HCT116 (cell line): ENCODE results near the gene SEZ6L2.

Experiments used
- CTCF ChIP-seq, 3 experiments: fragments of 200-600 bp in 1 of 3; sonication (generic) in 1 of 3; IDR thresholded peaks in 2 of 3; conservative IDR thresholded peaks in 1 of 3; 2 replicates each; pipeline ENCODE4 v1.5.1; 2012 to 2017; ENCODE audit warnings: low read depth in 2 of 3, low read length in 2 of 3, antibody characterized with exemption in 1 of 3, borderline replicate concordance in 1 of 3, control low read depth in 1 of 3, mild to moderate bottlenecking in 1 of 3, mixed read lengths in 1 of 3, mixed run types in 1 of 3, moderate library complexity in 1 of 3; ENCODE audit not compliant: insufficient read depth in 1 of 3
- POLR2A ChIP-seq: IDR thresholded peaks from 2 replicates; pipeline ENCODE4 v1.7.0; 2011; ENCODE audit warnings: borderline replicate concordance; ENCODE audit not compliant: insufficient read depth, insufficient read length; ENCODE audit errors: extremely low read depth
- POLR2AphosphoS5 ChIP-seq: IDR thresholded peaks from 2 replicates; pipeline ENCODE4 v1.6.1; 2011; ENCODE audit warnings: mild to moderate bottlenecking, low read depth, low read length, moderate library complexity
- SP1 ChIP-seq: IDR thresholded peaks from 2 replicates; pipeline ENCODE4 v1.6.1; 2012; ENCODE audit warnings: low read depth
- ZBTB33 ChIP-seq: IDR thresholded peaks from 2 replicates; pipeline ENCODE4 v1.6.1; 2011; ENCODE audit warnings: mild to moderate bottlenecking, low read length, moderate library complexity; ENCODE audit not compliant: insufficient replicate concordance; ENCODE audit errors: extremely low read depth

GRCh38 chr16:29854520-29855100, 44.7 kb downstream of the SEZ6L2 start:
- no peak for TF ChIP-seq SP1
- no peak for TF ChIP-seq POLR2A
- no peak for TF ChIP-seq CTCF (IDR thresholded peaks at IDR 0.05 in 2 of 3, conservative IDR thresholded peaks at IDR 0.05 in 1 of 3; ENCODE audit: borderline replicate concordance in 1 of 3, insufficient read depth in 1 of 3, low read depth in 2 of 3, low read length in 2 of 3)
- no peak for TF ChIP-seq POLR2AphosphoS5
- TF ChIP-seq ZBTB33: no peak
